Kidney (tissue), 14 donors: Measurements from ENCODE around the gene DGKI. TPM values are rescaled to one million over a fixed set of nuclear protein-coding genes. Genes with fewer than 3 reads are reported as not detected.

Source experiments
- DNase-seq, 5 donors: peaks; one replicate each; pipeline ENCODE4 v3.0.0-alpha.2; 2013 to 2020
- FAIRE-seq: peaks from 2 replicates; lab custom pipeline; 2012; peaks lifted over from hg19 to GRCh38; lab: Jason Lieb, UNC
- H3K27ac ChIP-seq, 2 donors: one replicate each; pipeline ENCODE4 v1.7.0; 2013; ENCODE audit warnings: low read depth in 2 of 2, low read length in 2 of 2, inconsistent platforms in 1 of 2
- H3K27me3 ChIP-seq: one replicate; pipeline ENCODE4 v1.7.1; 2013; ENCODE audit warnings: low read length, inconsistent platforms; ENCODE audit not compliant: control insufficient read depth, insufficient read depth
- H3K36me3 ChIP-seq, 3 donors: one replicate each; pipeline versions ENCODE4 v1.7.0 to v1.7.1; 2013; ENCODE audit warnings: low read length in 3 of 3, control low read depth in 1 of 3, inconsistent platforms in 1 of 3; ENCODE audit not compliant: insufficient read depth in 3 of 3, control insufficient read depth in 2 of 3
- H3K4me1 ChIP-seq, 3 donors: one replicate each; pipeline versions ENCODE4 v1.7.0 to v1.7.1; 2013; ENCODE audit warnings: low read length in 3 of 3, inconsistent platforms in 1 of 3, low read depth in 1 of 3; ENCODE audit not compliant: control insufficient read depth in 2 of 3, insufficient read depth in 2 of 3
- H3K4me3 ChIP-seq, 3 donors: one replicate each; pipeline versions ENCODE4 v1.7.0 to v1.8.1; 2013; ENCODE audit warnings: low read length in 3 of 3, control low read depth in 1 of 3, inconsistent platforms in 1 of 3
- H3K9ac ChIP-seq, 3 donors: one replicate each; pipeline versions ENCODE4 v1.7.0 to v1.7.1; 2013; ENCODE audit warnings: low read length in 3 of 3, control low read depth in 1 of 3, inconsistent platforms in 1 of 3
- H3K9me3 ChIP-seq, 3 donors: one replicate each; pipeline versions ENCODE4 v1.7.0 to v1.7.1; 2013; ENCODE audit warnings: low read length in 3 of 3, control low read depth in 1 of 3, inconsistent platforms in 1 of 3; ENCODE audit not compliant: control insufficient read depth in 2 of 3, insufficient read depth in 1 of 3
- intact Hi-C: fragments of 100-400 bp; cut with DNase I; formaldehyde crosslinking; loops from one replicate; pipeline ENCODE4 v1.11.1; 2022
- polyA plus RNA-seq: library from polyadenylated mRNA; stranded (reverse); fragments of 350-450 nt; fragmentation: Illumina TruSeq; extraction: RNeasy Lipid Tissue Mini Kit (QIAGEN cat#74804); gene quantifications from one replicate; pipeline ENCODE4 v1.2.3, GENCODE V29; 2014; ENCODE audit warnings: low read depth, low replicate concordance; ENCODE audit not compliant: insufficient read depth
- total RNA-seq: library from RNA; stranded (reverse); fragmentation: NEBNext Ultra II Directional; extraction: Animal tissue kit (Norgen Biotek cat#: 25700); gene quantifications from one replicate; pipeline ENCODE4 v1.2.1, GENCODE V29; 2021
- TF ChIP-seq, protein P1 (sequence below): IDR thresholded peaks from 3 replicates; pipeline ENCODE4 v1.5.1; 2012; ENCODE audit warnings: mild to moderate bottlenecking, moderate library complexity, borderline replicate concordance; ENCODE audit not compliant: insufficient read depth; ENCODE audit errors: extremely low read depth
- donor health status: control.
- donor health status: control.
- donor health status: control.
- donor health status: control.
- donor health status: control.
- donor health status: DM: yes; HTN: yes; CAD: no.
- donor health status: Normal renal cell carcinoma (clear cell type).

The DGKI gene
- total and polyA plus RNA-seq, 2 donors from 2014 or later, result 1.3 to 2.5 TPM

DNA sequence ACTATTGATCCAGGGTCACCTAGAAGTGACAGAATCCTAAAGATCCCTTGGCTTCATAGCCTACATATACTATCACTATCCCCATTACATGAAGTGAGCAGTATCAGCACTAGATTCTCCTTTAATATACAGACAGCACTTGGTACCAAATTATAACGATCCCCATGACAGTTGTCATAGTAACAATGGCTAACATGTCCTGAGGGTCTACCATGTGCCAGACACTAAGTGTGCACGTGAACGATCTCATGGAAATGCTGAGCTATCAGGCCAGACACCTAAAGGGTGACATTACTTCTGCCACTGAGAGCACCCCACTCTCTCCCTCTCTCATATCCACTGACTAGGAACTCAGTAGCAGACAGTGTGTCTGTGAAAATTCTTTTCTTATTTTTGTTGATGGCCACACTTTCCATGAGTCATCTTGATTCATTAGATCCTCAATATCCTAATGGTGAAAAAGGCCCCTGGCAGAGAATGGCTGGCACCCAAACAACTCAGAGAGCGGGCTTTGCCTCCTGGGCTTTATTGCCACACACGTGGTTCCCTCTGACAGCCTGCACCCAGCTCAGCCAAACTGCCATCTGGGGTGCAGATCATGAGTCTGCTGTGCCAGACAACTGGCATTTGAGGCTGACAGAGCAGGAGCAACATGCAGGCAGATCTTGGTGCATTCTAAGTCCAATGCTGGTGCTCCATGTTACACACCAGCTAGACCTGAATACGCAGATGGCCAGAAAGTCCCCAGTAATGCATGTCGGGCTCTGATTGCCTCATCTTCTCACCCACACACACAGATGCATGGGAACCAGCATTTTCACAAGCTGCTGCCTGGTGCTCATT lies 176.3 kb downstream of the DGKI start:
- DNase-seq (no peak), FAIRE-seq (no peak)
- Histone ChIP-seq H3K9me3 (no peaks in the 10 kb centered on the region), H3K27me3 (no peaks in the 10 kb centered on the region), H3K9ac (no peak overlapping the region), H3K4me3 (no peak overlapping the region), H3K4me1 (no peaks in the 10 kb centered on the region), H3K27ac (no peak overlapping the region), H3K36me3 (no peaks in the 10 kb centered on the region)
- intact Hi-C loops, result no loop called here
- TF ChIP-seq, protein P1, sequence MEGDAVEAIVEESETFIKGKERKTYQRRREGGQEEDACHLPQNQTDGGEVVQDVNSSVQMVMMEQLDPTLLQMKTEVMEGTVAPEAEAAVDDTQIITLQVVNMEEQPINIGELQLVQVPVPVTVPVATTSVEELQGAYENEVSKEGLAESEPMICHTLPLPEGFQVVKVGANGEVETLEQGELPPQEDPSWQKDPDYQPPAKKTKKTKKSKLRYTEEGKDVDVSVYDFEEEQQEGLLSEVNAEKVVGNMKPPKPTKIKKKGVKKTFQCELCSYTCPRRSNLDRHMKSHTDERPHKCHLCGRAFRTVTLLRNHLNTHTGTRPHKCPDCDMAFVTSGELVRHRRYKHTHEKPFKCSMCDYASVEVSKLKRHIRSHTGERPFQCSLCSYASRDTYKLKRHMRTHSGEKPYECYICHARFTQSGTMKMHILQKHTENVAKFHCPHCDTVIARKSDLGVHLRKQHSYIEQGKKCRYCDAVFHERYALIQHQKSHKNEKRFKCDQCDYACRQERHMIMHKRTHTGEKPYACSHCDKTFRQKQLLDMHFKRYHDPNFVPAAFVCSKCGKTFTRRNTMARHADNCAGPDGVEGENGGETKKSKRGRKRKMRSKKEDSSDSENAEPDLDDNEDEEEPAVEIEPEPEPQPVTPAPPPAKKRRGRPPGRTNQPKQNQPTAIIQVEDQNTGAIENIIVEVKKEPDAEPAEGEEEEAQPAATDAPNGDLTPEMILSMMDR, result no peak

DNA sequence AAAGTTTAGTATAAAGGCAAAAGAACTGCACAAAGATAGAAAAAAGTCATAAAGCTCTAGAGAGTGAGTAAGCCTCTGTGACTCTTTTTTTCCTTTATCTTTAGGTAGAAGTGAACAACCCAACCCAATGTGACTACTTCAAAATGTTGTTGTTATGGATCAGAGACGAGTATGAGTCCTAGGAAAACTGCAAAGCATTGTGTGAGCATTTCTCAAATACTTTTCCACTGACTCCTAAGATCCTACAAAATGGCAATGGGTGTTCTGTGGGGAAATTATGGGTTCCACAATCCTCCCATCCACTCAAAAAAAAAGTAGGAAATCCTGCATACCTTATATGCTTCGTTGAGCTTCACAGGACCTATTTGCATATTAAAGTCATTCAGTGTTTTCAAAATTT lies 177.1 kb downstream of the DGKI start:
- FAIRE-seq (no peak), DNase-seq (peak in 1 of 5 donors; percentile 6)
- Histone ChIP-seq H3K9me3 (no peaks in the 10 kb centered on the region), H3K9ac (no peak overlapping the region), H3K4me3 (no peak overlapping the region), H3K4me1 (no peaks in the 10 kb centered on the region), H3K27me3 (no peaks in the 10 kb centered on the region), H3K27ac (no peak overlapping the region), H3K36me3 (no peaks in the 10 kb centered on the region)
- TF ChIP-seq, protein P1, result no peak
- intact Hi-C loops, result no loop called here

DNA sequence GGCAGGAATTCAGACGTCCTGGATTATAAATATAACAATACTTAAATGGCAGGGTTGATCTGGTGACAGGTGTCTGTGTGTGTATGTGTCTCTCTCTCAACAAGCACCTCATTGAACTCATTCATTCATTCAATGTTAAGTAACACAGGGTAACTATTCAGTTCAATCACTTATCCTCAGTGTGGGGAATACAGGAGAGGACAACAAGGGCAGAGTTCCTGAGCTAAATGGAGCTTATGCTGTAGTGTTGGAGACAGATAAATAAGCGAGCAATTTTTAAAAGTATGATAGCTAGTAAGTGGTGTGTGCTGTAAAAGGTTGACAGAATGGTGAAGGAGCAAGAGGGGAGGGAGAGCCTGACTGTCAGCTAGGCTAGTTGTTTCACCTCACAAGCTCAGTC lies 178.4 kb downstream of the DGKI start:
- Histone ChIP-seq H3K4me1 (no peaks in the 10 kb centered on the region), H3K27me3 (no peaks in the 10 kb centered on the region), H3K4me3 (no peak overlapping the region), H3K9me3 (no peaks in the 10 kb centered on the region), H3K9ac (no peak overlapping the region), H3K27ac (no peak overlapping the region), H3K36me3 (no peaks in the 10 kb centered on the region)
- DNase-seq, result no peak
- FAIRE-seq, result no peak
- TF ChIP-seq, protein P1, result no peak
- intact Hi-C loops, result no loop called here
